Left ventricle myocardium inferior (tissue), 1 donor: ENCODE data around the gene CPSF2. TPM values are rescaled to one million over a fixed set of nuclear protein-coding genes. Genes with fewer than 3 reads are reported as not detected.

Experiments
- DNase-seq: peaks from one replicate; pipeline ENCODE4 v3.0.0-alpha.2; 2020
- H3K27ac ChIP-seq: fragments of 200-600 bp; replicated peaks from 2 replicates; pipeline ENCODE4 v1.8.0; 2021
- H3K27me3 ChIP-seq: fragments of 200-600 bp; 2 replicates; pipeline ENCODE4 v1.8.0; 2021; ENCODE audit warnings: low read depth
- H3K36me3 ChIP-seq: fragments of 200-600 bp; 2 replicates; pipeline ENCODE4 v1.8.0; 2021
- H3K4me1 ChIP-seq: fragments of 200-600 bp; 2 replicates; pipeline ENCODE4 v1.8.0; 2021
- H3K4me3 ChIP-seq: fragments of 200-600 bp; 2 replicates; pipeline ENCODE4 v1.8.0; 2021; ENCODE audit warnings: mild to moderate bottlenecking, moderate library complexity
- H3K9me3 ChIP-seq: fragments of 200-600 bp; replicated peaks from 2 replicates; pipeline ENCODE4 v1.8.0; 2021
- CTCF ChIP-seq: fragments of 200-600 bp; IDR thresholded peaks from 2 replicates; pipeline ENCODE4 v1.8.0; 2021; ENCODE audit warnings: antibody characterized with exemption, mild to moderate bottlenecking, borderline replicate concordance
- intact Hi-C: fragments of 100-400 bp; cut with micrococcal nuclease; formaldehyde crosslinking; loops from one replicate; pipeline ENCODE4 v1.11.0; 2022
- total RNA-seq: library from RNA; stranded (reverse); fragmentation: NEBNext Ultra II Directional; extraction: Animal tissue kit (Norgen Biotek cat#: 25700); gene quantifications from one replicate; pipeline ENCODE4 v1.2.1, GENCODE V29; 2021
- donor health status: DM: no; HTN: yes; CAD: no; lungs with severe emphysema.

Gene CPSF2
- total RNA-seq, 1 donor from 2014 or later: 41.4 TPM

DNA sequence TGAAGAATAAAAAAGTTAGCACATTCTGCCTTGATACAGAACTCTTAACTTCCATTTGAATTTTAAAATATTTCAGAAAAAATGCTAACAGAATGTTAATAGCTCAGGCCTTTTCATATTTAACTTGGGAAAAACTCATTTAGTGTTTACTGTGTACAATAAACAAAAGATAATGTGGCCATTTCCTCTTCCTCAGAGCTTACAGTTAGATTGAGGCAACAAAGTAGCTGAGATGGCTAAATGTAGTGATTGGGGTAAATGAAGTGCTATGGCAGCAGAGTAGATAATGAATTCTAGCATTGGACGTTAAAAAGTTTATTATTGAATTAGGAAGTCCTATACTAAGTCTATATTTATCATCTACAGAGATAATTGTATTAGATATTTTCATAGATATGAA, 12.7 kb downstream of the CPSF2 start:
- peaks cover 4% of the 10 kb centered on the region for H3K4me1 ChIP-seq
- H3K27me3 ChIP-seq: no peaks in the 10 kb centered on the region
- no peak for DNase-seq
- no peak overlapping the region for H3K27ac ChIP-seq
- H3K9me3 ChIP-seq: no peaks in the 10 kb centered on the region
- H3K4me3 ChIP-seq: no peak overlapping the region
- intact Hi-C loops: loop anchor here (10.0 kb wide), 1 partner anchor 550 kb away; no protein-coding TSS in a partner anchor
- no peak for TF ChIP-seq CTCF
- peaks cover 94% of the 10 kb centered on the region for H3K36me3 ChIP-seq

DNA sequence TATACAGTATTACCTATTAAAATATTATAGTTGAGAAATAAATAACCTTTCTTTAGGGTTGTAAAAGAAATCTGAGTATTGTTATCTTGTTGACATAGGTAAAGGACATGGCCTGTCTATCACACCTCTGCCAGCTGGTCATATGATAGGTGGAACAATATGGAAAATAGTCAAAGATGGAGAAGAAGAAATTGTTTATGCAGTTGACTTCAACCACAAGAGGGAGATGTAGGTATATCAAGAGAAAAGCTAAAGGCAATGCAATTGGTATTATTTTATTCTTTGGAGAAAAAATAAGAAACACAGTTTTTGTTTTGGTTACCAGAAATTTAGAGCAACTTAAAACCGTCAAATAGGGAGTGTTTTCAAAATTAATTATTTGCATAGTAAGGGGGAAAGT, 13.5 kb downstream of the CPSF2 start:
- intact Hi-C loops: loop anchor here (10.0 kb wide), 1 partner anchor 550 kb away; no protein-coding TSS in a partner anchor
- Histone ChIP-seq H3K4me3 (no peak overlapping the region), H3K9me3 (no peaks in the 10 kb centered on the region), H3K4me1 (peaks cover 4% of the 10 kb centered on the region), H3K36me3 (peaks cover 99% of the 10 kb centered on the region), H3K27ac (no peak overlapping the region), H3K27me3 (no peaks in the 10 kb centered on the region)
- DNase-seq: no peak
- TF ChIP-seq CTCF: peak; percentile 59

- no peak overlapping the region for H3K27ac ChIP-seq
- no peaks in the 10 kb centered on the region for H3K27me3 ChIP-seq
- no peak for TF ChIP-seq CTCF
- H3K36me3 ChIP-seq: peaks cover 100% of the 10 kb centered on the region
- intact Hi-C loops: no loop called here
- H3K4me1 ChIP-seq: no peaks in the 10 kb centered on the region
- DNase-seq: no peak
- H3K9me3 ChIP-seq: no peaks in the 10 kb centered on the region
- no peak overlapping the region for H3K4me3 ChIP-seq
These were observed 21.5 kb downstream of the CPSF2 start for GRCh38 chr14:92143309-92143708.

- H3K9me3 ChIP-seq: no peaks in the 10 kb centered on the region
- H3K27me3 ChIP-seq: no peaks in the 10 kb centered on the region
- no peak overlapping the region for H3K4me3 ChIP-seq
- no peaks in the 10 kb centered on the region for H3K4me1 ChIP-seq
- H3K27ac ChIP-seq: no peak overlapping the region
- H3K36me3 ChIP-seq: peaks cover 100% of the 10 kb centered on the region
- intact Hi-C loops: no loop called here
- no peak for DNase-seq
- TF ChIP-seq CTCF: no peak
These were observed 22.2 kb downstream of the CPSF2 start for GRCh38 chr14:92143962-92144361.

- no peak for DNase-seq
- no peaks in the 10 kb centered on the region for H3K4me1 ChIP-seq
- H3K36me3 ChIP-seq: peaks cover 100% of the 10 kb centered on the region
- H3K9me3 ChIP-seq: no peaks in the 10 kb centered on the region
- no peak overlapping the region for H3K27ac ChIP-seq
- no peak for TF ChIP-seq CTCF
- H3K27me3 ChIP-seq: no peaks in the 10 kb centered on the region
- no peak overlapping the region for H3K4me3 ChIP-seq
- intact Hi-C loops: no loop called here
These were observed 22.9 kb downstream of the CPSF2 start for GRCh38 chr14:92144708-92145107.

GRCh38 chr14:92153581-92153980, 31.8 kb downstream of the CPSF2 start:
- Histone ChIP-seq H3K27me3 (no peaks in the 10 kb centered on the region), H3K9me3 (no peaks in the 10 kb centered on the region), H3K36me3 (peaks cover 82% of the 10 kb centered on the region), H3K4me3 (no peak overlapping the region), H3K4me1 (no peaks in the 10 kb centered on the region), H3K27ac (no peak overlapping the region)
- no peak for TF ChIP-seq CTCF
- no peak for DNase-seq
- intact Hi-C loops: no loop called here
